Measurements from ENCODE around the gene RTKN.
"Not testable (repeated sequence)": the region's sequence is repeated elsewhere in the genome, so short reads cannot be mapped to it uniquely, and the experiment has no call there.

RTKN gene

DNA sequence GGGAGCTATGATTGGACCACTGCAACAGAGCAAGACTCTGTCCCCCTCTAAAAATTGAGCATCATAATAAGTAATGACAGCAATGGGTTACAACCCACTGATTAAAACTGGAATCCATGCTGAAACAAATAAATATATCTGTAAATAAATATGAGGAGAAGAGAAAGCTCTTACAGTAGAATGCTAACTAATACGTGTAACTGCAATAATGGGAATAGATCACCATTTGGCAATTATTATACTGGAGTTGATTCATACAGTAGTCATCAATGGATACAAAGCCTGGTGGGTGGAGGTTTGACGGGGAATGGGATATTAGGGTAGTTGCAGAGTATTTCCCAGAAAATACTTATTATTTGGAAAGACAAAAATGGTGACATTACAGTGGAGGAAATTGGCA is 7.0 kb upstream of the RTKN start:
- no peak overlapping the region for H3K4me3 ChIP-seq (ENCODE audit: low read depth, low read length)
- TF ChIP-seq, protein P1, sequence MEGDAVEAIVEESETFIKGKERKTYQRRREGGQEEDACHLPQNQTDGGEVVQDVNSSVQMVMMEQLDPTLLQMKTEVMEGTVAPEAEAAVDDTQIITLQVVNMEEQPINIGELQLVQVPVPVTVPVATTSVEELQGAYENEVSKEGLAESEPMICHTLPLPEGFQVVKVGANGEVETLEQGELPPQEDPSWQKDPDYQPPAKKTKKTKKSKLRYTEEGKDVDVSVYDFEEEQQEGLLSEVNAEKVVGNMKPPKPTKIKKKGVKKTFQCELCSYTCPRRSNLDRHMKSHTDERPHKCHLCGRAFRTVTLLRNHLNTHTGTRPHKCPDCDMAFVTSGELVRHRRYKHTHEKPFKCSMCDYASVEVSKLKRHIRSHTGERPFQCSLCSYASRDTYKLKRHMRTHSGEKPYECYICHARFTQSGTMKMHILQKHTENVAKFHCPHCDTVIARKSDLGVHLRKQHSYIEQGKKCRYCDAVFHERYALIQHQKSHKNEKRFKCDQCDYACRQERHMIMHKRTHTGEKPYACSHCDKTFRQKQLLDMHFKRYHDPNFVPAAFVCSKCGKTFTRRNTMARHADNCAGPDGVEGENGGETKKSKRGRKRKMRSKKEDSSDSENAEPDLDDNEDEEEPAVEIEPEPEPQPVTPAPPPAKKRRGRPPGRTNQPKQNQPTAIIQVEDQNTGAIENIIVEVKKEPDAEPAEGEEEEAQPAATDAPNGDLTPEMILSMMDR (conservative IDR thresholded peaks at IDR 0.05; ENCODE audit: low read depth, low read length): no peak
- DNase-seq (ENCODE audit: low read depth): no peak

- DNase-seq (ENCODE audit: low read depth): no peak
- H3K4me3 ChIP-seq (ENCODE audit: low read depth, low read length): no peak overlapping the region
- TF ChIP-seq, protein P1 (conservative IDR thresholded peaks at IDR 0.05; ENCODE audit: low read depth, low read length): no peak
Observed at GRCh38 chr2:74447230-74447999, 5.7 kb upstream of the RTKN start.

DNA sequence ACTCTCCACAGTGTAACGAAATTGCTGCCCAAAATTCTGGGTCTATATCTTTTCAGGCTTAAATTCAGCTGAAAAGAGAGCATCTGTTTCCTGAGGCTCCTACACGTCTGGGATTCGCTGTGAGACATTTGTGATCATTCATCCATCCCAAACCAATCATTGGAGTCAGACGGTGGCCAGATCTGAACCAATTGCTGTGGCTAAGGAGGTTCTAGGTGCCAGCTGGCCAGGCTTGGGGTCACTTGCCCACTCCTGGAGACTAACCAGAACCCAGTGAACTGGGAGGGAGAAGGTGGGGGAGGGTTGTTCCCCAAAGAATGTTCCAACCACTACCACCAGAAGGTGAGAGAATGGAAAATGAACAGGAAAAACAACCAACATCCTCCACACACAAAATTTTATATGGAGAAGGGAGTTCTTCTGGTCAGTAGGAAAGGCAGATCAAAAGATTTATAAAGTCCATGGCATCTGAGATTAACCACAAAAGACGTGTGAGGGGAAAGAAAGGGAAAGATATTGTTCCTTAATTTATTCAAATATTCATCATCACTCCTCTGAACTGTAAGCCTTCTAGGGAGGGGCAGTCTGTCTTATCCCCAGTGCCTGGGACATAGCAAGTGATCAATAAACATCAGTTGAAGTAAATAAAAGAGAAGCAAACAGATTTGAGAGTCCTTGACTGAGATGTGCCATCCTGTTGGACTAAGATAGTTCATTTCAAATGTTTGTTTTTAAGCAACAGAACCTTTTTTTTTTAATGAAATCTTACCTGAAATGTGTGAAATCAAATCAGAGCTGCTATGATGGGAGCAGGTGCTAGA is 3.0 kb upstream of the RTKN start:
- H3K4me3 ChIP-seq (ENCODE audit: low read depth, low read length): no peak overlapping the region
- TF ChIP-seq, protein P1 (conservative IDR thresholded peaks at IDR 0.05; ENCODE audit: low read depth, low read length): no peak

DNA sequence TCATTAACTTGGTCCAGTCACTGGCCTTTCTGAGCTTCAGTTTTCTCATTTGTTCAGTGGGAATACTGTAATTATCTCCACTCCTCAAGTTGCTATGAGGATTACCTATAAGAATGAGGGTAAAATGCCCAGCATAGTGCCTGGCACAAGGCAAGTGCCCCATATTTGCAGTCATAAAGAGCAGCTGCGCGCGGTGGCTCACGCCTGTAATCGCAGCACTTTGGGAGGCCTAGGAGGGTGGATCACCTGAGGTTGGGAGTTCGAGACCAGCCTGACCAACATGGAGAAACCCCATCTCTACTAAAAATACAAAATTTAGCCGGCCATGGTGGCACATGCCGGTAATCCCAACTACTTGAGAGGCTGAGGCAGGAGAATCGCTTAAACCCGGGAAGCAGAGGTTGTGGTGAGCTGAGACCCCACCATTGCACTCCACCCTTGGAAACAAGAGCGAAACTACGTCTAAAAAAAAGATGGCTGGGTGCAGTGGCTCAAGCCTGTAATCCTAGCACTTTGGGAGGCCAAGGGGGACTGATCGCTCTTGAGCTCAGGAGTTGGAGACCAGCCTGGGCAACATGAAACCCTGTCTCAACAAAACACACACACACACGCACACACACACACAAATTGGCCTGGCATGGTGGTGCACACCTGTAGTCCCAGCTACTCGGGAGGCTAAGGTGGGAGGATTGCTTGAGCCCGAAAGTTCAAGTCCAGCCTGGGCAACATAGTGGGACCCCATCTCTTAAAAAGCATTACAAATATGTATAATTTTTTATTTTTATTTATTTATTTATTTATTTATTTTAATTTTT is 953 bp upstream of the RTKN start:
- not testable (repeated sequence) for DNase-seq (ENCODE audit: low read depth); H3K4me3 ChIP-seq (ENCODE audit: low read depth, low read length)

More for the DNA sequence above, 3.0 kb upstream of the RTKN start:
- no peak for DNase-seq (ENCODE audit: low read depth)

- TF ChIP-seq, protein P1 (conservative IDR thresholded peaks at IDR 0.05; ENCODE audit: low read depth, low read length): no peak
- H3K4me3 ChIP-seq (ENCODE audit: low read depth, low read length): peak overlapping the region; percentile 41
- DNase-seq (ENCODE audit: low read depth): no peak
Observed at GRCh38 chr2:74441170-74441689, 507 bp downstream of the RTKN start.

DNA sequence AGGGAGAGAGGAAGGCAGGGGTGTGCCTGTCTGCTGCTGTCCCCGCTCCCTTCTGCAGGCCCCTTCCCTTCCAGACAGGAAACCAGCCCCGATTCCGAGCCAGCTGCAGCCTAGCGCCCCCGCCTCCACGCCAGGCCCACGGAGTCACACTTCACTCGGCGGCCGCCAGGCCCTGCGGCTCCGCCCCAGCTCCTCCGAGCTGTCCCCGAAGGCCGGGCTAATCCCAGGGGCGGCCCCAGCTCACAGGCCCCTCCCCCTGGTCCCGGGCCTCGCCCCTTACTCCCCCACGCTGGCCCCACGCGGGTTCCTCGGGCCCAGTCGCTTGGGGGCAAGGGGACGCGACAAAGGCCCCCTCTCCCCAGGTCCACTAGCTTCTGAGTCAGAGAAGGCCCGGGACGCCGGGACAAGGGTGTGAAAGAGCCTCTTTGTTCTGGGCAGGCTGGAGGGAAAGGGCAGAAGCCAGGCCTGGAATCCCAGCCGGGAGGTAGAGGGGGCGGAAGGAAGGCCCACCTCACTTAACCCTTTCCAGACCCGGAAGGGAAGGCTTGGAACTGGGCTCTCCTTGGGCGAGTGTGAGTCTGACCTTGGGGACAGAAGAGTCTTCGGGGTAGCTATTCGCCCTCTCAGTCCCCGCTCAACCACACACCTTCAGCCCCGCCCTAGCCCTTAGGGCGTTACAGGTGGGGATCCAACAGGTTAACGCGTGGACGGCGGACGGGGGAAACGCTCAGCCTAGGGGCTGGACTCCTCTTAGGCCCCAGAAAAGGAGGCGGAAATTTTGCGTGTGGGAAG is 1.2 kb downstream of the RTKN start:
- peak; percentile 77 for DNase-seq (ENCODE audit: low read depth)
- TF ChIP-seq, protein P1 (conservative IDR thresholded peaks at IDR 0.05; ENCODE audit: low read depth, low read length): peak; percentile 28

More for the DNA sequence above, 1.2 kb downstream of the RTKN start:
- peak overlapping the region; percentile 68 for H3K4me3 ChIP-seq (ENCODE audit: low read depth, low read length)

Data from choroid plexus epithelial cell (primary cell).